Measurements from ENCODE around the gene CHURC1. TPM values are rescaled to one million over a fixed set of nuclear protein-coding genes. Genes with fewer than 3 reads are reported as not detected.
A peak's percentile ranks its signal among the peaks of the same experiment; 100 is the strongest.

The CHURC1 gene
- total and polyA plus RNA-seq, 2 experiments from 2014 or later = 28.9 to 107 TPM

DNA sequence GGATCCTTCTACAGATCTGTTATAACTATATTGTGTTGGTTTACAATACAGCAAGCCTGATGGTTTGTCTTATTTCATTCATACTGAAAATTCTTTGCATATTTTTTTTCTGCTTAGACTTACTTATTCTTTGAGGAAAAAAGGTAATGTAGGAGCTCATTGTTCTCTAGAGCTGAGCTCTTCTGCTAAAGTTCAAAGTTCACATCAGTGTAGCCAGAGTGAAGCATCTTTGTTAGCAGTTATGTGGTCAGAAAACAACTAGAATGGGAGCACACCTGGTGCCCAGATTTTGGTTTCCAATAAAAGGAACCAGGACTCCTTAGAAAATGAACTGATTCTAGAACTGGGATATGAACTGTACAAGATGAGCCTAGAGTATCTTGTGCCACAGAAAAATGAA, 18.0 kb downstream of the CHURC1 start:
- peaks cover 28% of the 10 kb centered on the region for H3K36me3 ChIP-seq
- no peak overlapping the region for H3K27ac ChIP-seq
- no peak for DNase-seq (ENCODE audit: low read depth in 1 of 2, low spot score in 1 of 2)
- H3K9me3 ChIP-seq (ENCODE audit: low read depth) = no peaks in the 10 kb centered on the region
- no peaks in the 10 kb centered on the region for H3K27me3 ChIP-seq
- H3K4me3 ChIP-seq = no peak overlapping the region
- peaks cover 4% of the 10 kb centered on the region for H3K4me1 ChIP-seq (ENCODE audit: low read depth)
- no peak for TF ChIP-seq CTCF (IDR thresholded peaks at IDR 0.05; ENCODE audit: low read depth, low read length)

- Histone ChIP-seq H3K27ac (no peak overlapping the region), H3K27me3 (no peaks in the 10 kb centered on the region), H3K36me3 (peaks cover 22% of the 10 kb centered on the region), H3K4me1 (ENCODE audit: low read depth) (peaks cover 4% of the 10 kb centered on the region), H3K9me3 (ENCODE audit: low read depth) (no peaks in the 10 kb centered on the region), H3K4me3 (no peak overlapping the region)
- no peak for DNase-seq (ENCODE audit: low read depth in 1 of 2, low spot score in 1 of 2)
- no peak for TF ChIP-seq CTCF (IDR thresholded peaks at IDR 0.05; ENCODE audit: low read depth, low read length)
Measured at GRCh38 chr14:64934338-64934929, 20.2 kb downstream of the CHURC1 start.

DNA sequence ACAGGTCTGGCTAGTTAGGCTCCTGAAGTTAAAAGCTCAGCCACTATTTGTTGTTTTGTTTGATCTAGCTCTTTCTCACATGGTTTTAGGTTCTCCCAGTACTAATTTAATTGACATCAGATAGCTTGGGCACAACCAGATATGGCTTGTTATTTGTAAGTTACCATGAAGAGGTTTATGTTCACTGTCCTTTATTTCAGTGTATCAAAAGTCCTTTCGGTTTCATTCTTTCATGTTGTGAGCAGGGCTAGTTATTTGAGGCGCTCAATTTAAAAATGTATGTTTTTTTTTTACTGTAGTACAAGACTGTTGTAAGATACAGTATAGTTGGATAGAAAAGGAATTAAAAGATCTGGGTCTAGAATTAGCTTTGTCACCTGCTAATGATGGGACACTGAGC, 21.3 kb downstream of the CHURC1 start:
- Histone ChIP-seq H3K9me3 (ENCODE audit: low read depth) (no peaks in the 10 kb centered on the region), H3K27me3 (no peaks in the 10 kb centered on the region), H3K36me3 (peaks cover 22% of the 10 kb centered on the region), H3K27ac (no peak overlapping the region), H3K4me3 (no peak overlapping the region), H3K4me1 (ENCODE audit: low read depth) (peaks cover 4% of the 10 kb centered on the region)
- DNase-seq (ENCODE audit: low read depth in 1 of 2, low spot score in 1 of 2) = no peak
- no peak for TF ChIP-seq CTCF (IDR thresholded peaks at IDR 0.05; ENCODE audit: low read depth, low read length)

GRCh38 chr14:64937171-64937820, 23.0 kb downstream of the CHURC1 start:
- Histone ChIP-seq H3K36me3 (peaks cover 11% of the 10 kb centered on the region), H3K27me3 (no peaks in the 10 kb centered on the region), H3K4me3 (no peak overlapping the region), H3K27ac (peak overlapping the region; percentile 42), H3K9me3 (ENCODE audit: low read depth) (no peaks in the 10 kb centered on the region), H3K4me1 (ENCODE audit: low read depth) (peaks cover 4% of the 10 kb centered on the region)
- DNase-seq (ENCODE audit: low read depth in 1 of 2, low spot score in 1 of 2) = peak in 1 of 2 donors; percentile 54
- no peak for TF ChIP-seq CTCF (IDR thresholded peaks at IDR 0.05; ENCODE audit: low read depth, low read length)

- H3K27ac ChIP-seq = no peak overlapping the region
- H3K27me3 ChIP-seq = no peaks in the 10 kb centered on the region
- H3K4me1 ChIP-seq (ENCODE audit: low read depth) = peaks cover 4% of the 10 kb centered on the region
- H3K9me3 ChIP-seq (ENCODE audit: low read depth) = no peaks in the 10 kb centered on the region
- peak; percentile 30 for TF ChIP-seq CTCF (IDR thresholded peaks at IDR 0.05; ENCODE audit: low read depth, low read length)
- H3K4me3 ChIP-seq = no peak overlapping the region
- peak; percentile 13 to 26 for DNase-seq (ENCODE audit: low read depth in 1 of 2, low spot score in 1 of 2)
- peaks cover 8% of the 10 kb centered on the region for H3K36me3 ChIP-seq
Measured at GRCh38 chr14:64937821-64938193, 23.6 kb downstream of the CHURC1 start.

Data from cardiac muscle cell (in vitro differentiated cells and primary cell).